Ishikawa (cell line): ENCODE data around the gene GALP.

Source experiments
- CEBPB ChIP-seq: IDR thresholded peaks from 2 replicates; pipeline ENCODE4 v1.6.1; 2012
- CREB1 ChIP-seq: IDR thresholded peaks from 2 replicates; pipeline ENCODE4 v1.6.1; 2012; ENCODE audit warnings: low read depth
- EGR1 ChIP-seq: IDR thresholded peaks from 2 replicates; pipeline ENCODE4 v1.6.1; 2012
- EP300 ChIP-seq: IDR thresholded peaks from 2 replicates; pipeline ENCODE4 v1.6.1; 2012; ENCODE audit warnings: borderline replicate concordance
- FOXM1 ChIP-seq: IDR thresholded peaks from 2 replicates; pipeline ENCODE4 v1.6.1; 2012; ENCODE audit warnings: low read depth, borderline replicate concordance
- MAX ChIP-seq: IDR thresholded peaks from 2 replicates; pipeline ENCODE4 v1.6.1; 2012
- NFIC ChIP-seq: IDR thresholded peaks from 2 replicates; pipeline ENCODE4 v1.6.1; 2012
- RAD21 ChIP-seq: IDR thresholded peaks from 2 replicates; pipeline ENCODE4 v1.6.1; 2012; ENCODE audit warnings: low read depth
- REST ChIP-seq: IDR thresholded peaks from 2 replicates; pipeline ENCODE4 v1.6.1; 2012; ENCODE audit warnings: low read depth, mild to moderate bottlenecking
- TAF1 ChIP-seq: IDR thresholded peaks from 2 replicates; pipeline ENCODE4 v1.6.1; 2012; ENCODE audit warnings: low read depth, mild to moderate bottlenecking
- TEAD4 ChIP-seq: IDR thresholded peaks from 2 replicates; pipeline ENCODE4 v1.6.1; 2012
- YY1 ChIP-seq: IDR thresholded peaks from 2 replicates; pipeline ENCODE4 v1.6.1; 2012; ENCODE audit warnings: low read depth
- ZBTB7A ChIP-seq: IDR thresholded peaks from 2 replicates; pipeline ENCODE4 v1.6.1; 2012; ENCODE audit warnings: low read depth

- TF ChIP-seq MAX (no peak), RAD21 (no peak), REST (peak; percentile 46), CEBPB (no peak), NFIC (no peak), EGR1 (no peak), EP300 (no peak), TAF1 (no peak), YY1 (no peak), ZBTB7A (no peak), TEAD4 (no peak), CREB1 (no peak), FOXM1 (no peak)
These were observed 14.3 kb upstream of the GALP start for GRCh38 chr19:56161534-56161933.
